Measurements from ENCODE around the gene RIPOR1.

The RIPOR1 gene

DNA sequence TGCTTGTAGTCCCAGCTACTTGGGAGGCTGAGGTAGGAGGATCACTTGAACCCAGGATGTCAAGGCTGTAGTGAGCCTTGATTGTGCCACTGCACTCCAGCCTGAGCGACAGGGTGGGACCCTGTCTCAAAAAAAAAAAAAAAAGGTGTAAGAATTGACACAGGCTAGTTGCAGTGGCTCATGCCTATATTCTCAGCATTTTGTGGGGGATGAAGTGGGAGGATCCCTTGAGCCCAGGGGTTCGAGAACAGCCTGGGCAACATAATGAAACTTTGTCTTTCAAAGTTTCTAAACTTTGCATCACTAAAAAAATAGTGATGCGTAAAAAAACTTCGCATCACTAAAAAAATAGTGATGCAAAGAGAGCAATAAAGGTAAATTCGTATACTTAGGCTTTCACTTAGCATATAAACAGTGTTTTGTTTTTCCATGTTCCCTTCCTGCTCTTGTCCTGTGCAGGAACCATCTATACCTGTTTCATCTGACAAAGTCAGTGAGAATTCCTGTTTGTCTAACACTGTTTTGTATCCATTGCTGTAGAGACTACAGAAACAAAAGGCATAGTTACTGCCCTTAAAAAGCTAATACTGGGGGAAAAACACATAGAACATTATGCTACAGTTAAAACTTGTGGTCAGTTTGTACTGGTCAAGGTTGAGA is 65.8 kb downstream of the RIPOR1 start:
- no peak for DNase-seq (ENCODE audit: low read depth)
- TF ChIP-seq, protein P1, sequence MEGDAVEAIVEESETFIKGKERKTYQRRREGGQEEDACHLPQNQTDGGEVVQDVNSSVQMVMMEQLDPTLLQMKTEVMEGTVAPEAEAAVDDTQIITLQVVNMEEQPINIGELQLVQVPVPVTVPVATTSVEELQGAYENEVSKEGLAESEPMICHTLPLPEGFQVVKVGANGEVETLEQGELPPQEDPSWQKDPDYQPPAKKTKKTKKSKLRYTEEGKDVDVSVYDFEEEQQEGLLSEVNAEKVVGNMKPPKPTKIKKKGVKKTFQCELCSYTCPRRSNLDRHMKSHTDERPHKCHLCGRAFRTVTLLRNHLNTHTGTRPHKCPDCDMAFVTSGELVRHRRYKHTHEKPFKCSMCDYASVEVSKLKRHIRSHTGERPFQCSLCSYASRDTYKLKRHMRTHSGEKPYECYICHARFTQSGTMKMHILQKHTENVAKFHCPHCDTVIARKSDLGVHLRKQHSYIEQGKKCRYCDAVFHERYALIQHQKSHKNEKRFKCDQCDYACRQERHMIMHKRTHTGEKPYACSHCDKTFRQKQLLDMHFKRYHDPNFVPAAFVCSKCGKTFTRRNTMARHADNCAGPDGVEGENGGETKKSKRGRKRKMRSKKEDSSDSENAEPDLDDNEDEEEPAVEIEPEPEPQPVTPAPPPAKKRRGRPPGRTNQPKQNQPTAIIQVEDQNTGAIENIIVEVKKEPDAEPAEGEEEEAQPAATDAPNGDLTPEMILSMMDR (IDR thresholded peaks at IDR 0.05; ENCODE audit: insufficient read depth, low read depth, low read length, missing control alignments) = no peak
- no peak overlapping the region for H3K4me3 ChIP-seq (ENCODE audit: low read length)

GRCh38 chr16:67594956-67595355 is 66.3 kb downstream of the RIPOR1 start:
- DNase-seq (ENCODE audit: low read depth) = peak; percentile 77
- no peak overlapping the region for H3K4me3 ChIP-seq (ENCODE audit: low read length)
- TF ChIP-seq, protein P1 (IDR thresholded peaks at IDR 0.05; ENCODE audit: insufficient read depth, low read depth, low read length, missing control alignments) = no peak
